GM12878 (cell line): ENCODE data around the gene MCM9. TPM values are rescaled to one million over a fixed set of nuclear protein-coding genes. Genes with fewer than 3 reads are reported as not detected.

Source experiments
- ATAC-seq: fragments of 200-7000 bp; cut with Tn5 transposase; 3 replicates; pipeline ENCODE4 v1.9.1; 2020; ENCODE audit warnings: mild to moderate bottlenecking, moderate library complexity
- BruUV-seq: library from RNA; stranded (reverse); fragments of 400-500 nt; replicated peaks from 2 replicates; lab custom pipeline; 2021; lab: Mats Ljungman, UMichigan
- CTCF ChIA-PET: fragments of 300-600 bp; sonication (Branson Sonifier 250); formaldehyde crosslinking; extraction: SDS; loops from one replicate; lab custom pipeline; 2021; ENCODE audit warnings: inconsistent platforms; lab: Yijun Ruan, JAX
- POLR2A ChIA-PET: fragments of 350-600 bp; formaldehyde crosslinking; extraction: SDS; loops from one replicate; lab custom pipeline; 2021; ENCODE audit warnings: inconsistent platforms; lab: Charles Lee
- RAD21 ChIA-PET: fragments of 300-600 bp; sonication (Branson Sonifier 250); formaldehyde crosslinking; loops from one replicate; lab custom pipeline; 2023; ENCODE audit warnings: antibody characterized with exemption; ENCODE audit not compliant: unreplicated experiment; lab: Charles Lee
- SMC1A ChIA-PET: fragments of 300-600 bp; sonication (Branson Sonifier 250); formaldehyde crosslinking; loops from one replicate; lab custom pipeline; 2023; ENCODE audit not compliant: unreplicated experiment, uncharacterized antibody; lab: Charles Lee
- DNase-seq: peaks from one replicate; pipeline ENCODE4 v3.0.0-alpha.2; 2011; ENCODE audit warnings: low read depth, low spot score
- FAIRE-seq: peaks from 3 replicates; lab custom pipeline; 2011; peaks lifted over from hg19 to GRCh38; lab: Jason Lieb, UNC
- H2AFZ ChIP-seq: 2 replicates; pipeline ENCODE4 v1.6.0; 2011; ENCODE audit warnings: low read depth, low read length, control low read depth; ENCODE audit not compliant: control insufficient read depth
- H3K27ac ChIP-seq: 2 replicates; pipeline ENCODE4 v1.5.1; 2011; ENCODE audit warnings: control low read depth; ENCODE audit not compliant: control insufficient read depth, insufficient read depth
- H3K27me3 ChIP-seq, 2 experiments: replicated peaks in 1 of 2; 2 replicates each; pipeline versions ENCODE4 v1.6.0 to v1.6.1; 2011; ENCODE audit warnings: low read length in 1 of 2; ENCODE audit not compliant: control insufficient read depth in 2 of 2, insufficient read depth in 2 of 2
- H3K36me3 ChIP-seq, 2 experiments: 2 replicates each; pipeline ENCODE4 v1.5.1; 2011; ENCODE audit warnings: low read length in 1 of 2; ENCODE audit not compliant: control insufficient read depth in 2 of 2, insufficient read depth in 2 of 2
- H3K4me1 ChIP-seq: 2 replicates; pipeline ENCODE4 v1.6.1; 2011; ENCODE audit warnings: mild to moderate bottlenecking, low read length, moderate library complexity, mixed read lengths; ENCODE audit not compliant: control insufficient read depth, insufficient read depth
- H3K4me2 ChIP-seq: 2 replicates; pipeline ENCODE4 v1.6.0; 2011; ENCODE audit warnings: control low read depth; ENCODE audit not compliant: control insufficient read depth, insufficient read depth
- H3K4me3 ChIP-seq: fragments of 200-600 bp; sonication (generic); 2 replicates; pipeline ENCODE4 v1.5.1; 2016
- H3K79me2 ChIP-seq: 2 replicates; pipeline ENCODE4 v1.6.0; 2011; ENCODE audit warnings: low read length; ENCODE audit not compliant: control insufficient read depth, insufficient read depth
- H3K9ac ChIP-seq: 2 replicates; pipeline ENCODE4 v1.8.0; 2011; ENCODE audit warnings: low read length, control low read depth, mixed read lengths; ENCODE audit not compliant: control insufficient read depth, insufficient read depth
- H3K9me3 ChIP-seq: replicated peaks from 3 replicates; pipeline ENCODE4 v1.5.1; 2011; ENCODE audit warnings: mild to moderate bottlenecking, low read length; ENCODE audit not compliant: control insufficient read depth, insufficient read depth
- H4K20me1 ChIP-seq: 2 replicates; pipeline ENCODE4 v1.6.0; 2011; ENCODE audit not compliant: control insufficient read depth, insufficient read depth
- BMI1 ChIP-seq: fragments of 450-650 bp; IDR thresholded peaks from 2 replicates; pipeline ENCODE4 v1.6.1; 2016; ENCODE audit warnings: mild to moderate bottlenecking, moderate library complexity, borderline replicate concordance
- CBX5 ChIP-seq: sonication (generic); IDR thresholded peaks from 2 replicates; pipeline ENCODE4 v1.6.1; 2016; ENCODE audit warnings: low read depth, moderate library complexity, mild to moderate bottlenecking, inconsistent platforms
- EED ChIP-seq: sonication (generic); IDR thresholded peaks from 2 replicates; pipeline ENCODE4 v1.6.1; 2016; ENCODE audit warnings: antibody characterized with exemption, low read depth
- ELK1 ChIP-seq: IDR thresholded peaks from 2 replicates; pipeline ENCODE4 v1.6.1; 2012; ENCODE audit warnings: low read depth, low read length, improper control_type of control experiment
- FOXM1 ChIP-seq: IDR thresholded peaks from 2 replicates; pipeline ENCODE4 v1.6.1; 2012; ENCODE audit warnings: low read depth, mild to moderate bottlenecking, inconsistent platforms, low read length, moderate library complexity
- GATAD2B ChIP-seq: fragments of 450-650 bp; conservative IDR thresholded peaks from 2 replicates; pipeline ENCODE4 v1.6.1; 2017; ENCODE audit warnings: low read depth, mild to moderate bottlenecking, moderate library complexity
- MAX ChIP-seq: IDR thresholded peaks from 2 replicates; pipeline ENCODE4 v1.6.1; 2012; ENCODE audit warnings: low read depth, low read length, improper control_type of control experiment
- MEF2B ChIP-seq: fragments of 450-650 bp; IDR thresholded peaks from 2 replicates; pipeline ENCODE4 v1.6.1; 2018; ENCODE audit warnings: mild to moderate bottlenecking, moderate library complexity; ENCODE audit not compliant: partially characterized antibody, poor library complexity, severe bottlenecking
- NFXL1 ChIP-seq: fragments of 450-650 bp; IDR thresholded peaks from 2 replicates; pipeline ENCODE4 v1.6.1; 2017; ENCODE audit warnings: antibody characterized with exemption, mild to moderate bottlenecking, borderline replicate concordance
- ZSCAN29 ChIP-seq: fragments of 450-650 bp; IDR thresholded peaks from 2 replicates; pipeline ENCODE4 v1.6.1; 2017; ENCODE audit warnings: mild to moderate bottlenecking, moderate library complexity
- WGBS: methylation state at CpG from one replicate; pipeline ENCODE4 v1.1.6; 2016; ENCODE audit warnings: low lambda C conversion rate; ENCODE audit not compliant: insufficient replicate concordance, insufficient coverage; ENCODE audit errors: missing lambda C conversion rate; 5-methylcytosine and 5-hydroxymethylcytosine counted together
- in situ Hi-C: fragments of 300-500 bp; cut with MboI; formaldehyde crosslinking; loops from 9 replicates; pipeline ENCODE4 v1.14.3; 2018; ENCODE audit warnings: mixed read lengths
- intact Hi-C: fragments of 100-400 bp; cut with micrococcal nuclease; formaldehyde crosslinking; loops from one replicate; pipeline ENCODE4 v1.14.2; 2022; ENCODE audit not compliant: unreplicated experiment
- polyA plus RNA-seq, 11 experiments: library from polyadenylated mRNA; depleted of rRNA in 4 of 11; unstranded in 6 of 11; stranded (reverse) in 5 of 11; fragments of >200 nt; fragmentation: Nextera tagmentation in 4 of 11; fragmentation: Illumina TruSeq in 1 of 11; extraction: Ambion mirVana in 4 of 11; extraction: Trizol in 1 of 11; gene quantifications; 1 replicate in 1 of 11; 2 replicates in 10 of 11; pipeline versions ENCODE4 v1.2.1 to v1.2.3, GENCODE V29; 2011 to 2016; ENCODE audit warnings: inconsistent platforms in 2 of 11, missing spikeins in 2 of 11, low read depth in 1 of 11
- total RNA-seq, 4 experiments: library from RNA; depleted of rRNA in 3 of 4; stranded (reverse); fragments of >200 nt in 3 of 4; fragmentation: Illumina TruSeq in 1 of 4; extraction: Trizol in 1 of 4; gene quantifications; 2 replicates each; pipeline versions ENCODE4 v1.2.1 to v1.2.3, GENCODE V29; 2013 to 2021

Gene MCM9
- total and polyA plus RNA-seq, 10 of the 15 experiments (the other 5 are each of a cell fraction or from before 2014, with no cell fraction given) = 3.4 to 18.5 (median 9.7) TPM

GRCh38 chr6:118860363-118860762 is 74.6 kb downstream of the MCM9 start:
- H3K9ac ChIP-seq = no peak overlapping the region
- intact Hi-C loops = no loop called here
- POLR2A ChIA-PET = interaction anchor here (1.2 kb wide), 1 partner anchor 14 kb away, joined by 3 read pairs; no protein-coding TSS in a partner anchor

More at GRCh38 chr6:118860363-118860762, 74.6 kb downstream of the MCM9 start:
- Histone ChIP-seq H3K27me3 (no peaks in the 10 kb centered on the region), H3K4me1 (no peaks in the 10 kb centered on the region), H4K20me1 (no peaks in the 10 kb centered on the region), H3K4me2 (no peak overlapping the region), H3K27ac (no peak overlapping the region), H3K36me3 (0 out of 4 replicates have a peak, but pooled peaks cover 2% of the 10 kb centered on the region in 2 experiments), H3K4me3 (no peak overlapping the region), H3K79me2 (no peaks in the 10 kb centered on the region; the same call in 1 of the 2 replicates), H2AFZ (no peak overlapping the region), H3K9me3 (peaks cover 5% of the 10 kb centered on the region; the same call in 2 of the 3 replicates)
- FAIRE-seq (no peak), DNase-seq (no peak), ATAC-seq (no peak)
- in situ Hi-C loops = no loop called here
- ChIA-PET CTCF (no interaction called here), SMC1A (interaction anchor here (1.1 kb wide), 1 partner anchor 36 kb away, joined by 3 read pairs; no protein-coding TSS in a partner anchor), RAD21 (no interaction called here)
- TF ChIP-seq NFXL1 (no peak), MAX (no peak), MEF2B (no peak), ZSCAN29 (no peak), EED (no peak), CBX5 (no peak), ELK1 (no peak), FOXM1 (no peak), GATAD2B (no peak), BMI1 (no peak)
- 100% methylated on average over 1 of the region's 1 CpG for WGBS
- BruUV-seq = no TSS peak
